GM21825 (cell line): ENCODE measurements around the gene CTAGE6.
"Not testable (repeated sequence)": the region's sequence is repeated elsewhere in the genome, so short reads cannot be mapped to it uniquely, and the experiment has no call there.

Experiments used
- ATAC-seq: cut with Tn5 transposase; IDR thresholded peaks from one replicate; pipeline ENCODE4 v1.9.1; 2021; ENCODE audit warnings: mild to moderate bottlenecking, moderate library complexity; ENCODE audit not compliant: unreplicated experiment

CTAGE6 gene

DNA sequence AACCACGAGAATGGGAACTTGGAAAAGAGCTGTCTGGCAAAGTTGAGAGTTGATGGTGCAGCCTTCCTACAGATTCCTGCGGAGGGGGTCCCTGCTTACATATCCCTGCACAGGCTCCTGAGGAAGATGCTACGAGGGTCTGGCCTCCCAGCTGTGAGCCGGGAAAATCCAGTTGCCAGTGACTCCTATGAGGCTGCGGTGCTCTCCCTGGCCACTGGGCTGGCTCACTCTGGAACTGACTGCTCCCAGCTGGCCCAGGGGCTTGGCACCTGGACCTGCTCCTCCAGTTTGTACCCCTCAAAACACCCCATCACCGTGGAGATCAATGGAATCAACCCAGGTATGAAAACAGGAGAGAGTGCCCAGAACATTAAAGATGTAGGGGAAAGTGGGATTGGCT is 37.2 kb downstream of the CTAGE6 start:
- not testable (repeated sequence) for ATAC-seq

GRCh38 chr7:143715543-143716193 is 41.8 kb downstream of the CTAGE6 start:
- not testable (repeated sequence) for ATAC-seq

DNA sequence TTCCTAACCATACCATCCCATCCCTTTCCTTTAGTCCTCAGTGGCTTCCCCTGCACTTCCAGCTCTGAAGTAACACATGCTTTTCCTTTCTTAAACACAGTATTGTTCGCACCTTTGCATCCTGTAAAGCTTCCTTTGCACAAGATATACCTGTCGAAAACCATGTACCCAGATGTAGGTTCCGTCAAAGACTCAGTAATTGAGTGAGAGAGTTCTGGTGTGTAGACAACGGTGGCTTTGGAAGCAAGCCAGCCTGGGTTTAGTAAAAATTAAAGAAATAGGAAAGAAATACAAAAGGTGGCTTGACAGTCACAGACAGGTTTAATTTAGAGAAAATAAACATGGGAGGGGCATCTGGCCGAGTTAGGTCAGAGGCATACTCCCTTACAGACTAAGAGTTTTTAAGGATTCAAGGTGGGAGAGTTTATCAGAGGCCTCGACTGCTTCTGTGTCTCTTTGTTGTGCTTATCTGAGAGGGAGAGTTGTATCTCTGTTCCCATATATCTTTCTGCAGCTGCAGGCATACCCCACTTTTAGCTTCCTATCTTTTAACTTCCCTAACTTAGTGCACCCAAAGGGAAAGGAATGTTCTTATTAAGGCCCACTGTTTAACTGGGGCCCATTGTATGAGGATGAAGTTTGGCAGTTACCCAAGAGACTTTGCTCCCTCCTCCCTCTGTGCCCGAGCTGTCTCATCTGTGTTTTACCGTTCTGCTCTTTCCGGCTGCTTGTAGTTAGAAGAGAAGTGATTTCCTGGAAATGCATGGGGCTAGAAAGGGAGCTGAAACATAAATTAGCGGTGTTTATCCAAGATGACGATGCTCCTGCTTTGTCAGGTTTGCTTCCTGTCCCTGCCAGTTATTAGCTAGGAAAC is 42.7 kb downstream of the CTAGE6 start:
- ATAC-seq, result not testable (repeated sequence)

- ATAC-seq, result not testable (repeated sequence)
Measured at GRCh38 chr7:143712381-143712780, 45.1 kb downstream of the CTAGE6 start.

- not testable (repeated sequence) for ATAC-seq
Measured at GRCh38 chr7:143711727-143712324, 45.7 kb downstream of the CTAGE6 start.

DNA sequence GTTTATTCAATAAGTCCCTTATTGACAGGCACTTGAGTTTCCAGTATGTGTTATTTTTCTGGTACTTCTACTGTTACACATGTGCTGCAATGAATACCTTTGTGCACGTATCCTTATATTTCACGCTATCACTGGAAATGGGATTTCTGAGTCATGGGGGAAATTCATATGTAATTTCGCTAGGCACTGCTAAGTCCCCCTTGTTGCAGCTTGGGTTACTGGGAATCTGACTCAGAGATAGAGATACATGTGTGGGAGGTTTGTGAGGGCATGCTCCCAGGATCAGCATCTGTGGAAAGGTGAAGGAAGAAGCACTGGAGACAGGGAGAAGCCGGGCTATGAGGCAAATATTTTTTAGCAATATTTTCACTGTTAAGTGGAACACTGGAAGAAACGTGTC is 47.6 kb downstream of the CTAGE6 start:
- ATAC-seq, result not testable (repeated sequence)
